ENCODE data around the gene OGFOD3.

DNA sequence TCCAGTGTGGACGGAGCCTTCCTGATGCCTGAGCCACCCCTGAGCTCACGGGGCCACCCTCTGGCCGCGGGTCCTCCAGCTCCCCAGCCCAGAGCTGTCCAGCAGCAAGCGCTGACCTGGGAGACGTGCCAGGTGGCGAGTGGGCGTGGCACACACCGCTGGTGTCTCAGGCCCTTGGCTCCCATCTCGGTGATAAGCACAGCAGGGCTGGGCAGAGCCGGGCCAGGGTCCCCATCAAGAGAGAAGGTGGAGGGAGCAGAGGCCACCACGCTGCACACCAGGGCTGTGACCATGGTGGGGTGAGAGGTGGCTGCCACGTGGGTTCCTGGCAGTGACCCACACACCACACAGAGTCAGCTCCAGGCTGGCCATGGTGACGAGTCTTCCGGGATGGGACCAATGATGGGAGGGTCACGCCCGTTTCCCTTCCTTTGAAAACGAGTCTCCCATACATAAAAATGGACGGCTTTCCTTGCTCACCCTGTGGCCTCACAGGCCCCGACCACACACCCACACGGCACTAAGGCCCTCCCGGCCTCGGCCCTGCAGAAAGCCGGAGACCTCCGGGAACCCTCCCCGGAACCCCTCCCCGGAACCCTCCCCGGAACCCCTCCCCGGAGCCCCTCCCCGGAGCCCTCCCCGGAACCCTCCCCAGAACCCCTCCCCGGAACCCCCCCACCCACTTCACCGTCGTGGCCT lies 30.0 kb downstream of the OGFOD3 start:
- TF ChIP-seq, protein P1, sequence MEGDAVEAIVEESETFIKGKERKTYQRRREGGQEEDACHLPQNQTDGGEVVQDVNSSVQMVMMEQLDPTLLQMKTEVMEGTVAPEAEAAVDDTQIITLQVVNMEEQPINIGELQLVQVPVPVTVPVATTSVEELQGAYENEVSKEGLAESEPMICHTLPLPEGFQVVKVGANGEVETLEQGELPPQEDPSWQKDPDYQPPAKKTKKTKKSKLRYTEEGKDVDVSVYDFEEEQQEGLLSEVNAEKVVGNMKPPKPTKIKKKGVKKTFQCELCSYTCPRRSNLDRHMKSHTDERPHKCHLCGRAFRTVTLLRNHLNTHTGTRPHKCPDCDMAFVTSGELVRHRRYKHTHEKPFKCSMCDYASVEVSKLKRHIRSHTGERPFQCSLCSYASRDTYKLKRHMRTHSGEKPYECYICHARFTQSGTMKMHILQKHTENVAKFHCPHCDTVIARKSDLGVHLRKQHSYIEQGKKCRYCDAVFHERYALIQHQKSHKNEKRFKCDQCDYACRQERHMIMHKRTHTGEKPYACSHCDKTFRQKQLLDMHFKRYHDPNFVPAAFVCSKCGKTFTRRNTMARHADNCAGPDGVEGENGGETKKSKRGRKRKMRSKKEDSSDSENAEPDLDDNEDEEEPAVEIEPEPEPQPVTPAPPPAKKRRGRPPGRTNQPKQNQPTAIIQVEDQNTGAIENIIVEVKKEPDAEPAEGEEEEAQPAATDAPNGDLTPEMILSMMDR (conservative IDR thresholded peaks at IDR 0.05 in 1 of 2, IDR thresholded peaks at IDR 0.05 in 1 of 2; ENCODE audit: extremely low read depth in 1 of 2, insufficient read depth in 1 of 2, low read depth in 1 of 2, low read length in 2 of 2): no peak
- TF ChIP-seq EZH2 (IDR thresholded peaks at IDR 0.05; ENCODE audit: borderline replicate concordance, low read length): no peak

Data from mammary epithelial cell (primary cell).